Mesothelial cell of epicardium (in vitro differentiated cells): ENCODE data around the gene EPS15. TPM values are rescaled to one million over a fixed set of nuclear protein-coding genes. Genes with fewer than 3 reads are reported as not detected.
A peak's percentile ranks its signal among the peaks of the same experiment; 100 is the strongest.

Experiments used
- DNase-seq, 2 experiments: peaks; one replicate each; pipeline ENCODE4 v3.0.0; 2021; ENCODE audit warnings: low spot score in 2 of 2; ENCODE audit not compliant: unreplicated experiment in 2 of 2
- H3K27ac Mint-ChIP-seq: 2 replicates; pipeline ENCODE4 v1.8.0; 2021; ENCODE audit warnings: mixed read lengths
- H3K27me3 Mint-ChIP-seq: 2 replicates; pipeline ENCODE4 v1.8.0; 2021; ENCODE audit warnings: low read depth, mixed read lengths
- H3K36me3 Mint-ChIP-seq: 2 replicates; pipeline ENCODE4 v1.8.0; 2021; ENCODE audit warnings: mixed read lengths
- H3K4me1 Mint-ChIP-seq: 2 replicates; pipeline ENCODE4 v1.8.0; 2021; ENCODE audit warnings: mixed read lengths
- H3K4me3 Mint-ChIP-seq: 2 replicates; pipeline ENCODE4 v1.8.0; 2021; ENCODE audit warnings: mild to moderate bottlenecking, moderate library complexity, mixed read lengths
- H3K9me3 Mint-ChIP-seq: 2 replicates; pipeline ENCODE4 v1.8.0; 2021; ENCODE audit warnings: mixed read lengths
- total RNA-seq: library from RNA; stranded (reverse); gene quantifications from 3 replicates; pipeline ENCODE4 v1.2.1, GENCODE V29; 2021
- TF ChIP-seq, protein P1 (sequence below): fragments of 200-600 bp; sonication (generic); IDR thresholded peaks from one replicate; pipeline ENCODE4 v1.5.0; 2021; ENCODE audit warnings: antibody characterized with exemption; ENCODE audit not compliant: unreplicated experiment

EPS15 gene
- total RNA-seq, 1 donor from 2014 or later = 52.5 TPM

DNA sequence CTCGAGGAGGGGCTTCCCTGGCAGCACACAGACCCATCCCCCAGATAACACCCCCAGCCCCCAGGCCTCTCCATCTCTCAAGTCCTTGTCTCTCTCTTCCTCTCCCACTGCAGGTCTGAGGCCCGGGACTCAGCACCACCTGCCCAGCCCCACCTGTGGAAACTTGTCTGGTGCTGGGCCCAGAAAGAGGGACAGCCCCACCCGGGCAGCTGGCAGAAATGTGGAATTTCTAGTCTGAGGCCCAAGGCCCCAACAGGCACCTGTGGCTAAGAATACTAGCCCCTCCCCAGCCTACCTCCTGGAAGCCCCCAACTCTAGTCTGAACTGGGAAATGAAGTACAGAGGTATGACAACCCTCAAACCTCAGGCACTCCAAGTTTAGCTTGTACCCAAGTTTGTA, 204.1 kb downstream of the EPS15 start:
- Mint-ChIP-seq H3K4me1 (peaks cover 29% of the 10 kb centered on the region), H3K27me3 (no peaks in the 10 kb centered on the region), H3K4me3 (no peak overlapping the region), H3K27ac (peak overlapping the region; percentile 75), H3K9me3 (no peaks in the 10 kb centered on the region), H3K36me3 (no peaks in the 10 kb centered on the region)
- TF ChIP-seq, protein P1, sequence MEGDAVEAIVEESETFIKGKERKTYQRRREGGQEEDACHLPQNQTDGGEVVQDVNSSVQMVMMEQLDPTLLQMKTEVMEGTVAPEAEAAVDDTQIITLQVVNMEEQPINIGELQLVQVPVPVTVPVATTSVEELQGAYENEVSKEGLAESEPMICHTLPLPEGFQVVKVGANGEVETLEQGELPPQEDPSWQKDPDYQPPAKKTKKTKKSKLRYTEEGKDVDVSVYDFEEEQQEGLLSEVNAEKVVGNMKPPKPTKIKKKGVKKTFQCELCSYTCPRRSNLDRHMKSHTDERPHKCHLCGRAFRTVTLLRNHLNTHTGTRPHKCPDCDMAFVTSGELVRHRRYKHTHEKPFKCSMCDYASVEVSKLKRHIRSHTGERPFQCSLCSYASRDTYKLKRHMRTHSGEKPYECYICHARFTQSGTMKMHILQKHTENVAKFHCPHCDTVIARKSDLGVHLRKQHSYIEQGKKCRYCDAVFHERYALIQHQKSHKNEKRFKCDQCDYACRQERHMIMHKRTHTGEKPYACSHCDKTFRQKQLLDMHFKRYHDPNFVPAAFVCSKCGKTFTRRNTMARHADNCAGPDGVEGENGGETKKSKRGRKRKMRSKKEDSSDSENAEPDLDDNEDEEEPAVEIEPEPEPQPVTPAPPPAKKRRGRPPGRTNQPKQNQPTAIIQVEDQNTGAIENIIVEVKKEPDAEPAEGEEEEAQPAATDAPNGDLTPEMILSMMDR = no peak
- no peak for DNase-seq

DNA sequence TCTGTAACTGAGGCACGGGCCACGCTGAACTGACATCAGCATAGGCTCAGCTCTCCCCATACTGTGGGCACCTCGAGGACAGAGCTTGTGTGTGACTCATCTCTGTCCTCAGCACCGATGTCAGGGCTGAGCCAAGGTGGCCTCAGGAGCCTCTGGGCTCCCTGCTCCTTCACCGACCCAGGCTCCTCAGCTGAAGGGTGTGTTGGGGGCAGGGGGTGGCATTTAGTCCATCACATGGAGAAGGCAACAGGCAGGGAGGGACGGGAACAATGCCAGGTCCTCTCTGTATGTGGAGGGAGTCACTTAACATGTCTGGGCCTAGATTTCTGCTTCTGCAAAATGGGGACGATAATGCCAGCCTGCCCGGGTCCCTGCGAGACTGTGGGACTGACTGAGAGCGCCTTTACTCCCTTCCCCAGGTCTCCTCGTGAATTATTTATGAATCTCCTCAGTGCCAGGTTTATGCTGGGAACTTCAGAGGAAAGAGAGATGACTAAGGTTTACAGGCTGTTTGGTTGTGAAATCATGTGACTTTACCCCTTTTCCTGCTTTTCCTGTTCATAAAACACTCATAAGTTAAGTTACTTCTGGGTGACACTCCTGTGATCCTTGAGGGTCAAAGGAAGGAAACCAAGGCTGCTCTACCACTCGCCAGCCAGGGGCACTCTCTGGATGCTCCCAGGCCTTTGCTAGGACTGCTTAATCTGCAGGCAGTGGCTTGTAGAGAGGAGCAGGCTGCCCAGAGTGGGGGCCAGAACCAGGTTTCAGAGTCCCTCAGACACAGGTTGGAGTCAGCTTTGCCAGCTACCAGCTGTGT, 204.9 kb downstream of the EPS15 start:
- TF ChIP-seq, protein P1 = no peak
- DNase-seq = no peak

DNA sequence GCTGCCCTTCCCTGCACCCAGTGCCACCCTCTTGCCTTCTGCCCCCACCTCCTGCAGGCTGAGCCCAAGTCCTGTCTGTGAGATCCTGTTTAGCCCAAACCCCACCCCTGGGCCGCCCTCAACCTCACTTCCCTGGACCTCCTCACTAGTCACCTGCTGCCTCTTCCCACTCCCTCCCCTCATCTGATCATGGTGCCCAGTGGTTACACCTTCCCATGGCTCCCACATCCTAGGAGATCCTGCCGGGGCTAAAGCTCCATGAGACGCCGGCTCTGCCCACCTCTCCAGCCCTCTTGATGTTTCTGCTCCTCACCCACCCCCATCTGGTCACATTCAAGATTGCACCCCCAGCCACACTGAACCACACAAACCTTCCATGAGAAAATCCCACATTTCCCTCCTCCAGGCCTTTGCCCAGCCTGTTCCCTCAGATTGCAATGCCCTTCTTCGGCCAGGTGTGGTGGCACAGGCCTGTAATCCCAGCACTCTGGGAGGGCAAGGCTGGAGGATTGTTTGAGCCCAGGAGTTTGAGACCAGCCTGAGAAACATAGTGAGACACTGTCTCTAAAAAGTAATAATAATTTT, 205.7 kb downstream of the EPS15 start:
- no peak for DNase-seq
- no peaks in the 10 kb centered on the region for H3K9me3 Mint-ChIP-seq
- H3K27me3 Mint-ChIP-seq = no peaks in the 10 kb centered on the region
- no peak overlapping the region for H3K27ac Mint-ChIP-seq
- no peak overlapping the region for H3K4me3 Mint-ChIP-seq
- H3K4me1 Mint-ChIP-seq = peaks cover 29% of the 10 kb centered on the region
- no peaks in the 10 kb centered on the region for H3K36me3 Mint-ChIP-seq
- TF ChIP-seq, protein P1 = no peak

More for the DNA sequence above, 204.9 kb downstream of the EPS15 start:
- no peaks in the 10 kb centered on the region for H3K27me3 Mint-ChIP-seq
- peak overlapping the region; percentile 54 for H3K27ac Mint-ChIP-seq
- no peak overlapping the region for H3K4me3 Mint-ChIP-seq
- peaks cover 29% of the 10 kb centered on the region for H3K4me1 Mint-ChIP-seq
- no peaks in the 10 kb centered on the region for H3K36me3 Mint-ChIP-seq
- H3K9me3 Mint-ChIP-seq = no peaks in the 10 kb centered on the region

DNA sequence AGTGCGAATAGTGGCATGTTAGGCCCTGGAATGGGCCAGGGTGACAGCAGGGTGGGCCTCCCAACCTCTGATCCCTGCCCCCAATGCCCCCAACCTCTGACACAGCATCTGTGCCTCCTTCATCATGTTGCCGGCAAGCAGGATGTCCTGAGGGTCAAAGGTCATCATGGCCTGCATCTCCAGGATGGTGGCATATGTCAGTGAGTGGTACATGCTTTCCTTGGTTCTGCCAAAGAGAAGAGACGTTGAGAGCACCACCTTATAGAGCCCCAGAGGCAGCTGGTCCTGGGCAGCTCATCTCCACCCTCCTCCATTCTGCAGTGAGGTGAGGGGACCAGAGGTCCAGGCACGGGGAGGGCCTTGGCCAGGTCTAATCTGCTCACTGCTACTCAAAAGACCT, 206.3 kb downstream of the EPS15 start:
- Mint-ChIP-seq H3K36me3 (no peaks in the 10 kb centered on the region), H3K27me3 (no peaks in the 10 kb centered on the region), H3K4me3 (no peak overlapping the region), H3K9me3 (no peaks in the 10 kb centered on the region), H3K27ac (no peak overlapping the region), H3K4me1 (peaks cover 29% of the 10 kb centered on the region)
- TF ChIP-seq, protein P1 = no peak
- DNase-seq = no peak

DNA sequence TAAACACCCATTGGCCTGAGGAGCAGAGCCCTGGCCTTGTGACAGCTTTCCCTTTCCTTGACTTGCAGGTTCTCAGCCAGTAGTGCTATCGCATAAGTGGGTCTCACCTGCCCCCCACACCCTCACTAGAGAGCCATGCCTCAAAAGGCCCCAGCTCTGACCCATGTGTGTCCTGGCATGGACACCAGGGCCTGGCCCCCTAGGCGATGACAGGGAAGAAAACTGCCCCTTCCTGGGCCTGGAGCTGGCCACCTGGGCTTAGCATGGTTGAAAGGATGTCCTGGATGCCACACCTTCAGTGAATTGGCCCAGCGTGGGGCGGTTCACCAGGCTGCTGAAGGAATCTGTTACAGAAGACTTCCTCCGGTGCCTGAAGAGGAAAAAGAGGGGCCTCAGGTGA, 207.2 kb downstream of the EPS15 start:
- no peak for DNase-seq
- H3K4me1 Mint-ChIP-seq = peaks cover 27% of the 10 kb centered on the region
- TF ChIP-seq, protein P1 = no peak
- no peaks in the 10 kb centered on the region for H3K36me3 Mint-ChIP-seq
- no peaks in the 10 kb centered on the region for H3K27me3 Mint-ChIP-seq
- H3K4me3 Mint-ChIP-seq = no peak overlapping the region
- H3K9me3 Mint-ChIP-seq = no peaks in the 10 kb centered on the region
- H3K27ac Mint-ChIP-seq = no peak overlapping the region
